Esophagus muscularis mucosa (tissue), 4 donors: ENCODE measurements around the gene ADAM10. TPM values are rescaled to one million over a fixed set of nuclear protein-coding genes. Genes with fewer than 3 reads are reported as not detected.

Experiments
- DNase-seq: peaks from one replicate; pipeline ENCODE4 v3.0.0-alpha.2; 2017; ENCODE audit errors: extremely low spot score
- H3K27ac ChIP-seq, 4 donors: fragments of 200-600 bp; sonication (generic); replicated peaks in 1 of 4; 1 replicate in 3 of 4; 2 replicates in 1 of 4; pipeline ENCODE4 v1.5.1; 2016 to 2019; ENCODE audit warnings: mild to moderate bottlenecking in 1 of 4
- H3K27me3 ChIP-seq, 4 donors: fragments of 200-600 bp; sonication (generic); one replicate each; pipeline versions ENCODE4 v1.5.1 to v1.6.0; 2016 to 2019
- H3K36me3 ChIP-seq, 4 donors: fragments of 200-600 bp; sonication (generic); one replicate each; pipeline ENCODE4 v1.5.1; 2016 to 2019
- H3K4me1 ChIP-seq, 4 donors: fragments of 200-600 bp; sonication (generic); one replicate each; pipeline ENCODE4 v1.5.1; 2016 to 2019
- H3K4me3 ChIP-seq, 4 donors: fragments of 200-600 bp; sonication (generic); 1 replicate in 2 of 4; 2 replicates in 2 of 4; pipeline ENCODE4 v1.5.1; 2016 to 2019; ENCODE audit warnings: mild to moderate bottlenecking in 4 of 4, moderate library complexity in 1 of 4
- H3K9me3 ChIP-seq, 4 donors: fragments of 200-600 bp; sonication (generic); 1 replicate in 3 of 4; 2 replicates in 1 of 4; pipeline ENCODE4 v1.5.1; 2016 to 2019
- CTCF ChIP-seq, 3 experiments: fragments of 200-600 bp in 2 of 3; fragments of 450-650 bp in 1 of 3; sonication (generic) in 2 of 3; IDR thresholded peaks; one replicate each; pipeline ENCODE4 v1.5.1; 2017 to 2019; ENCODE audit warnings: antibody characterized with exemption in 3 of 3, mild to moderate bottlenecking in 2 of 3, moderate library complexity in 1 of 3
- EP300 ChIP-seq: sonication (generic); formaldehyde crosslinking; IDR thresholded peaks from one replicate; pipeline ENCODE4 v1.6.1; 2017; ENCODE audit warnings: antibody characterized with exemption
- POLR2A ChIP-seq: fragments of 450-650 bp; IDR thresholded peaks from one replicate; pipeline ENCODE4 v1.6.1; 2017; ENCODE audit warnings: antibody characterized with exemption, moderate library complexity, mild to moderate bottlenecking, low read depth
- POLR2AphosphoS5 ChIP-seq, 2 donors: sonication (generic); formaldehyde crosslinking; IDR thresholded peaks; one replicate each; pipeline ENCODE4 v1.6.1; 2017; ENCODE audit warnings: antibody characterized with exemption in 2 of 2
- whole genome bisulfite sequencing: methylation state at CpG from one replicate; pipeline ENCODE4 v1.1.5; 2018; 5-methylcytosine and 5-hydroxymethylcytosine counted together
- intact Hi-C: fragments of 100-400 bp; cut with DNase I; formaldehyde crosslinking; loops from one replicate; pipeline ENCODE4 v1.15.1; 2023
- total RNA-seq, 4 donors: library from RNA; depleted of rRNA; stranded (reverse); fragments of >200 nt; gene quantifications; one replicate each; pipeline versions ENCODE4 v1.1.0 to v1.2.1, GENCODE V29; 2016

Gene ADAM10
- total RNA-seq, 4 donors from 2014 or later = 43.8 to 58.8 (median 48.5) TPM

GRCh38 chr15:58629625-58630024 lies 119.9 kb downstream of the ADAM10 start:
- WGBS = 96% methylated on average over 6 of the region's 6 CpGs
- Histone ChIP-seq H3K4me1 (peaks cover 14 to 38% (median 15%) of the 10 kb centered on the region in 4 donors), H3K27me3 (no peaks in the 10 kb centered on the region), H3K27ac (peak overlapping the region in 1 of 4 donors; percentile 67), H3K36me3 (peaks cover 0 to 22% (median 5%) of the 10 kb centered on the region in 4 donors), H3K9me3 (no peaks in the 10 kb centered on the region), H3K4me3 (no peak overlapping the region)
- TF ChIP-seq EP300 (no peak), POLR2AphosphoS5 (IDR thresholded peaks at IDR 0.05) (no peak), POLR2A (no peak), CTCF (IDR thresholded peaks at IDR 0.05) (no peak)
- intact Hi-C loops = no loop called here
- no peak for DNase-seq

- H3K27me3 ChIP-seq = no peaks in the 10 kb centered on the region
- peak overlapping the region; percentile 51 to 69 (median 68) for H3K27ac ChIP-seq
- DNase-seq = no peak
- H3K4me1 ChIP-seq = peaks cover 14 to 38% (median 15%) of the 10 kb centered on the region in 4 donors
- intact Hi-C loops = no loop called here
- peaks cover 0 to 22% (median 5%) of the 10 kb centered on the region in 4 donors for H3K36me3 ChIP-seq
- no peak for TF ChIP-seq POLR2AphosphoS5 (IDR thresholded peaks at IDR 0.05)
- peak overlapping the region; percentile 40 to 50 (median 42) for H3K4me3 ChIP-seq
- no peaks in the 10 kb centered on the region for H3K9me3 ChIP-seq
- 54% methylated on average over 3 of the region's 3 CpGs for WGBS
Measured at GRCh38 chr15:58628206-58628947, 121.1 kb downstream of the ADAM10 start.

GRCh38 chr15:58627701-58628100 lies 121.8 kb downstream of the ADAM10 start:
- Histone ChIP-seq H3K36me3 (peaks cover 0 to 22% (median 5%) of the 10 kb centered on the region in 4 donors), H3K4me1 (peaks cover 13 to 31% (median 15%) of the 10 kb centered on the region in 4 donors), H3K4me3 (peak overlapping the region in 1 of 4 donors; percentile 44), H3K27me3 (no peaks in the 10 kb centered on the region), H3K27ac (peak overlapping the region in 3 of 4 donors; percentile 67 to 69 (median 68)), H3K9me3 (no peaks in the 10 kb centered on the region)
- WGBS = 23% methylated on average over 1 of the region's 1 CpG
- DNase-seq = no peak
- TF ChIP-seq POLR2AphosphoS5 (IDR thresholded peaks at IDR 0.05) (no peak), POLR2A (no peak), EP300 (no peak), CTCF (IDR thresholded peaks at IDR 0.05) (no peak)
- intact Hi-C loops = no loop called here

GRCh38 chr15:58627046-58627445 lies 122.5 kb downstream of the ADAM10 start:
- no peak for TF ChIP-seq POLR2AphosphoS5 (IDR thresholded peaks at IDR 0.05)
- no peak for TF ChIP-seq CTCF (IDR thresholded peaks at IDR 0.05)
- no peak for TF ChIP-seq EP300
- no peak for TF ChIP-seq POLR2A
- intact Hi-C loops = no loop called here
- WGBS = 94% methylated on average over 2 of the region's 2 CpGs
- no peak for DNase-seq
- H3K27me3 ChIP-seq = no peaks in the 10 kb centered on the region
- no peaks in the 10 kb centered on the region for H3K9me3 ChIP-seq
- H3K27ac ChIP-seq = no peak overlapping the region
- peaks cover 9 to 26% (median 15%) of the 10 kb centered on the region in 4 donors for H3K4me1 ChIP-seq
- H3K4me3 ChIP-seq = no peak overlapping the region
- H3K36me3 ChIP-seq = peaks cover 0 to 22% (median 5%) of the 10 kb centered on the region in 4 donors

- intact Hi-C loops = no loop called here
- Histone ChIP-seq H3K27me3 (no peaks in the 10 kb centered on the region), H3K4me1 (peaks cover 9 to 26% (median 15%) of the 10 kb centered on the region in 4 donors), H3K27ac (no peak overlapping the region), H3K4me3 (no peak overlapping the region), H3K36me3 (peaks cover 0 to 23% (median 5%) of the 10 kb centered on the region in 4 donors), H3K9me3 (no peaks in the 10 kb centered on the region)
- no peak for TF ChIP-seq POLR2AphosphoS5 (IDR thresholded peaks at IDR 0.05)
- no peak for TF ChIP-seq EP300
- TF ChIP-seq POLR2A = no peak
- no peak for TF ChIP-seq CTCF (IDR thresholded peaks at IDR 0.05)
- 93% methylated on average over 3 of the region's 3 CpGs for WGBS
- no peak for DNase-seq
Measured at GRCh38 chr15:58626378-58626777, 123.1 kb downstream of the ADAM10 start.
